Endothelial cell of umbilical vein (primary cell): Measurements from ENCODE around the gene ST6GALNAC4. TPM values are rescaled to one million over a fixed set of nuclear protein-coding genes. Genes with fewer than 3 reads are reported as not detected.

Experiments used
- BruUV-seq: library from RNA; stranded (reverse); fragments of 400-500 nt; replicated peaks from 2 replicates; lab custom pipeline; 2021; lab: Mats Ljungman, UMichigan
- CTCF ChIA-PET: fragments of 300-600, 350-600 bp; sonication (Branson Sonifier 250); formaldehyde crosslinking; loops from one replicate; lab custom pipeline; 2021; ENCODE audit warnings: antibody characterized with exemption, inconsistent platforms; lab: Charles Lee
- POLR2A ChIA-PET: fragments of 300-600, 350-600 bp; sonication (Branson Sonifier 250); formaldehyde crosslinking; loops from one replicate; lab custom pipeline; 2021; ENCODE audit warnings: antibody characterized with exemption, inconsistent platforms; lab: Charles Lee
- DNase-seq: peaks from one replicate; pipeline ENCODE4 v3.0.0-alpha.2; 2011; ENCODE audit warnings: low read depth, low spot score
- FAIRE-seq: peaks from 2 replicates; lab custom pipeline; 2011; peaks lifted over from hg19 to GRCh38; lab: Jason Lieb, UNC
- H2AFZ ChIP-seq: 2 replicates; pipeline ENCODE4 v1.6.0; 2012; ENCODE audit warnings: low read depth, low read length, control low read depth, inconsistent platforms
- H3K27ac ChIP-seq: 2 replicates; pipeline ENCODE4 v1.5.1; 2011; ENCODE audit warnings: low read depth, mild to moderate bottlenecking, control low read depth, low read length, moderate library complexity; ENCODE audit not compliant: insufficient read depth
- H3K27me3 ChIP-seq, 2 experiments: 2 replicates each; pipeline versions ENCODE4 v1.6.0 to v1.6.1; 2011; ENCODE audit warnings: low read length in 2 of 2, mixed read lengths in 1 of 2; ENCODE audit not compliant: control insufficient read depth in 2 of 2, insufficient read depth in 2 of 2
- H3K36me3 ChIP-seq, 2 experiments: 2 replicates in 1 of 2; 3 replicates in 1 of 2; pipeline ENCODE4 v1.5.1; 2011; ENCODE audit warnings: low read length in 2 of 2, mild to moderate bottlenecking in 1 of 2, moderate library complexity in 1 of 2; ENCODE audit not compliant: control insufficient read depth in 2 of 2, insufficient read depth in 2 of 2; ENCODE audit errors: extremely low read depth in 1 of 2
- H3K4me1 ChIP-seq: 3 replicates; pipeline ENCODE4 v1.5.1; 2011; ENCODE audit warnings: mild to moderate bottlenecking, low read length; ENCODE audit not compliant: control insufficient read depth, insufficient read depth; ENCODE audit errors: extremely low read depth
- H3K4me2 ChIP-seq: 2 replicates; pipeline ENCODE4 v1.6.1; 2011; ENCODE audit warnings: low read length, control low read depth, mixed read lengths; ENCODE audit not compliant: insufficient read depth
- H3K4me3 ChIP-seq, 3 experiments: fragments of 200-600 bp in 1 of 3; sonication (generic), shearing (Covaris generic) in 1 of 3; replicated peaks in 1 of 3; 2 replicates each; pipeline ENCODE4 v1.5.1; 2011 to 2016; ENCODE audit warnings: control low read depth in 3 of 3, low read length in 3 of 3, mild to moderate bottlenecking in 2 of 3, inconsistent platforms in 1 of 3, low read depth in 1 of 3, moderate library complexity in 1 of 3; ENCODE audit not compliant: insufficient read depth in 1 of 3
- H3K79me2 ChIP-seq: 2 replicates; pipeline ENCODE4 v1.6.0; 2012; ENCODE audit warnings: low read length, inconsistent platforms; ENCODE audit not compliant: control insufficient read depth, insufficient read depth
- H3K9ac ChIP-seq: replicated peaks from 2 replicates; pipeline ENCODE3; 2011; ENCODE audit warnings: low read length, control low read depth; ENCODE audit not compliant: insufficient read depth; ENCODE audit errors: extremely low read depth
- H3K9me1 ChIP-seq: replicated peaks from 3 replicates; pipeline ENCODE4 v1.6.0; 2011; ENCODE audit warnings: mild to moderate bottlenecking, low read length; ENCODE audit not compliant: control insufficient read depth, insufficient read depth; ENCODE audit errors: extremely low read depth
- H3K9me3 ChIP-seq: replicated peaks from 2 replicates; pipeline ENCODE4 v1.5.1; 2012; ENCODE audit warnings: low read length, inconsistent platforms; ENCODE audit not compliant: control insufficient read depth, insufficient read depth
- H4K20me1 ChIP-seq: replicated peaks from 2 replicates; pipeline ENCODE3; 2011; ENCODE audit warnings: mild to moderate bottlenecking, low read length; ENCODE audit not compliant: control insufficient read depth, insufficient read depth; ENCODE audit errors: extremely low read depth
- CTCF ChIP-seq, 2 donors: IDR thresholded peaks; 1 replicate in 1 of 2; 2 replicates in 1 of 2; pipeline ENCODE4 v1.5.1; 2011; ENCODE audit warnings: low read length in 2 of 2, mild to moderate bottlenecking in 2 of 2, moderate library complexity in 2 of 2, control low read depth in 1 of 2, inconsistent platforms in 1 of 2, low read depth in 1 of 2; ENCODE audit not compliant: insufficient read depth in 1 of 2; ENCODE audit errors: extremely low read depth in 1 of 2
- EZH2 ChIP-seq: IDR thresholded peaks from 2 replicates; pipeline ENCODE4 v1.6.1; 2012; ENCODE audit warnings: borderline replicate concordance, low read depth, mild to moderate bottlenecking, moderate library complexity, low read length, inconsistent platforms; ENCODE audit not compliant: severe bottlenecking
- FOS ChIP-seq: IDR thresholded peaks from 2 replicates; pipeline ENCODE4 v1.6.1; 2011; ENCODE audit warnings: mild to moderate bottlenecking, low read length, moderate library complexity, borderline replicate concordance; ENCODE audit not compliant: insufficient read depth
- GATA2 ChIP-seq: IDR thresholded peaks from 2 replicates; pipeline ENCODE4 v1.7.0; 2011; ENCODE audit warnings: low read depth, mild to moderate bottlenecking, moderate library complexity, mixed read lengths, low read length; ENCODE audit not compliant: insufficient read length, insufficient read depth
- JUN ChIP-seq: IDR thresholded peaks from 2 replicates; pipeline ENCODE4 v1.6.1; 2011; ENCODE audit warnings: borderline replicate concordance, low read depth; ENCODE audit not compliant: insufficient read length, insufficient read depth
- MAX ChIP-seq: IDR thresholded peaks from 2 replicates; pipeline ENCODE4 v1.6.1; 2011; ENCODE audit not compliant: insufficient read depth, insufficient read length
- MYC ChIP-seq: IDR thresholded peaks from one replicate; pipeline ENCODE4 v1.6.1; 2011; ENCODE audit warnings: mild to moderate bottlenecking, low read depth, low read length
- POLR2A ChIP-seq: IDR thresholded peaks from 2 replicates; pipeline ENCODE4 v1.6.1; 2012; ENCODE audit warnings: low read depth, mild to moderate bottlenecking, control low read depth, low read length
- POLR2AphosphoS5 ChIP-seq: IDR thresholded peaks from 2 replicates; pipeline ENCODE4 v1.6.1; 2012; ENCODE audit warnings: low read depth, mild to moderate bottlenecking, control low read depth, low read length, moderate library complexity; ENCODE audit not compliant: insufficient read depth
- dilution Hi-C: fragments of 300-500 bp; cut with MboI; formaldehyde crosslinking; loops from one replicate; pipeline ENCODE4 v1.15.0; 2019; ENCODE audit warnings: low sequenced_read_pairs; ENCODE audit not compliant: extremely low pct_ligation_motif_present
- intact Hi-C: fragments of 100-400 bp; cut with micrococcal nuclease; formaldehyde crosslinking; loops from one replicate; pipeline ENCODE4 v1.10.0; 2022
- polyA plus RNA-seq, 4 experiments: library from polyadenylated mRNA; depleted of rRNA in 3 of 4; stranded (reverse) in 3 of 4; unstranded in 1 of 4; fragments of >200 nt; gene quantifications; 2 replicates each; pipeline versions ENCODE4 v1.2.1 to v1.2.3, GENCODE V29; 2011 to 2012; ENCODE audit warnings: missing spikeins in 1 of 4
- total RNA-seq: library from RNA; stranded (reverse); gene quantifications from 2 replicates; pipeline ENCODE4 v1.2.3, GENCODE V29; 2021

ST6GALNAC4 gene
- total and polyA plus RNA-seq, 2 donors (not counting 3 experiments of a cell fraction or from before 2014, with no cell fraction given), result 45.9 to 85.3 TPM

- TF ChIP-seq JUN (no peak), MYC (no peak), POLR2A (no peak), EZH2 (no peak), MAX (no peak), CTCF (IDR thresholded peaks at IDR 0.05; ENCODE audit: extremely low read depth in 1 of 2, insufficient read depth in 1 of 2, low read depth in 1 of 2, low read length in 2 of 2) (no peak), GATA2 (no peak), FOS (no peak), POLR2AphosphoS5 (no peak)
- DNase-seq (no peak), FAIRE-seq (no peak)
- Histone ChIP-seq H3K27me3 (no peaks in the 10 kb centered on the region), H4K20me1 (no peaks in the 10 kb centered on the region), H3K4me1 (peaks cover 39% of the 10 kb centered on the region), H3K79me2 (peaks cover 12% of the 10 kb centered on the region), H3K9me1 (no peaks in the 10 kb centered on the region), H3K4me2 (peak overlapping the region; percentile 57), H3K9ac (no peak overlapping the region), H3K4me3 (no peak overlapping the region), H3K27ac (peak overlapping the region; percentile 32), H3K36me3 (peaks cover 0 to 6% of the 10 kb centered on the region in 2 experiments), H3K9me3 (no peaks in the 10 kb centered on the region), H2AFZ (no peak overlapping the region)
- ChIA-PET POLR2A (interaction anchor here (0.5 to 0.9 kb wide), 3 partner anchors 11 to 43 kb away, joined by 3 read pairs; partner anchors contain the start of gene PIP5KL1), CTCF (interaction anchor here (0.8 to 2.3 kb wide), 4 partner anchors 18 to 183 kb away, joined by 3 to 10 read pairs (median 6); partner anchors contain the start of genes ST6GALNAC6 and TOR2A)
- dilution Hi-C loops, result no loop called here
- BruUV-seq, result no TSS peak
- intact Hi-C loops, result loop anchor here (1.0 to 10.0 kb wide), 5 partner anchors 11 to 415 kb away; partner anchors contain the start of gene ST6GALNAC6
Observed at GRCh38 chr9:127917603-127918002, 762 bp upstream of the ST6GALNAC4 start.
